GM19023 (cell line): ENCODE data around the gene BFAR.
A peak's percentile ranks its signal among the peaks of the same experiment; 100 is the strongest.
"Not testable (repeated sequence)": the region's sequence is repeated elsewhere in the genome, so short reads cannot be mapped to it uniquely, and the experiment has no call there.

ENCODE experiments used
- ATAC-seq: cut with Tn5 transposase; IDR thresholded peaks from one replicate; pipeline ENCODE4 v1.9.1; 2021; ENCODE audit warnings: mild to moderate bottlenecking, moderate library complexity; ENCODE audit not compliant: unreplicated experiment

Gene BFAR

GRCh38 chr16:14635395-14636165 lies 2.8 kb downstream of the BFAR start:
- ATAC-seq = no peak

DNA sequence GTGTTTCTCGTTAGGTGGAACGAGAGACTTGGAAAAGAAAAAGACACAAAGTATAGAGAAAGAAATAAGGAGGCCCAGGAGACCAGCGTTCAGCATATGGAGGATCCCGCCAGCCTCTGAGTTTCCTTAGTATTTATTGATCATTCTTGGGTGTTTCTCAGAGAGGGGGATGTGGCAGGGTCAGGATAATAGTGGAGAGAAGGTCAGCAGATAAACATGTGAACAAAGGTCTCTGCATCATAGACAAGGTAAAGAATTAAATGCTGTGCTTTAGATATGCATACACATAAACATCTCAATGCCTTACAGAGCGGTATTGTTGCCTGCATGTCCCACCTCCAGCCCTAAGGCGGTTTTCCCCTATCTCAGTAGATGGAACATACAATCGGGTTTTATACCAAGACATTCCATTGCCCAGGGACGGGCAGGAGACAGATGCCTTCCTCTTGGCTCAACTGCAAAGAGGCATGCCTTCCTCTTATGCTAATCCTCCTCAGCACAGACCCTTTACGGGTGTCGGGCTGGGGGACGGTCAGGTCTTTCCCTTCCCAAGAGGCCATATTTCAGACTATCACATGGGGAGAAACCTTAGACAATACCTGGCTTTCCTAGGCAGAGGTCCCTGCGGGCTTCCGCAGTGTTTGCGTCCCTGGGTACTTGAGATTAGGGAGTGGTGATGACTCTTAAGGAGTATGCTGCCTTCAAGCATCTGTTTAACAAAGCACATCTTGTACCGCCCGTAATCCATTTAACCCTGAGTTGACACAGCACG lies 3.6 kb downstream of the BFAR start:
- not testable (repeated sequence) for ATAC-seq

DNA sequence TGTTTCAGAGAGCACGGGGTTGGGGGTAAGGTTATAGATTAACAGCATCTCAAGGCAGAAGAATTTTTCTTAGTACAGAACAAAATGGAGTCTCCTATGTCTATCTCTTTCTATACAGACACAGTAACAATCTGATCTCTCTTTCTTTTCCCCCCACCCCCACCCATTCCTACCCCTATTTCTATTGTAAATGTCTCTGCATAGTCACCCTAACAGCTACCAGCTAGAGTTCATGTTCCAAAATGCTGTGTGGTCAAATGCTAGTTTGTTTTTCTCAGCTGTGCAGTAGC lies 4.1 kb downstream of the BFAR start:
- ATAC-seq = not testable (repeated sequence)

- ATAC-seq = no peak
Observed at GRCh38 chr16:14640538-14640937, 7.8 kb downstream of the BFAR start.

DNA sequence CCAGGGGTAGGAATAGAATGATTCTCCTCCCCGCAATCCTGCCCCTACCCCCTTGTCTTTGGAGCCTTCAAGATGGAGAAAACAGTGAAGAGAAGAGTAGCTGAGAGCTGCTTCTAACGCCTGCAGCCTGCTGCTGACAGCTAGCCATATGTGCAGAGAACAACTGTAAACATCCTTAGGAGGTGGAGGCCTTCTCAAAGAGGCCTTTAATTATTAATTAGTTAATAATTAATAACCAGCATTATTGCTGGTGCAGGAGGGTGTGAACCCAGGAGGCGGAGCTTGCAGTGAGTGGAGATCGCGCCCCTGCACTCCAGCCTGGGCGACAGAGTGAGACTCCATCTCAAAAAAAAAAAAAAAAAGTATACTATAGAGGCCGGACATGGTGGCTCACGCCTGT lies 8.5 kb downstream of the BFAR start:
- ATAC-seq = no peak

DNA sequence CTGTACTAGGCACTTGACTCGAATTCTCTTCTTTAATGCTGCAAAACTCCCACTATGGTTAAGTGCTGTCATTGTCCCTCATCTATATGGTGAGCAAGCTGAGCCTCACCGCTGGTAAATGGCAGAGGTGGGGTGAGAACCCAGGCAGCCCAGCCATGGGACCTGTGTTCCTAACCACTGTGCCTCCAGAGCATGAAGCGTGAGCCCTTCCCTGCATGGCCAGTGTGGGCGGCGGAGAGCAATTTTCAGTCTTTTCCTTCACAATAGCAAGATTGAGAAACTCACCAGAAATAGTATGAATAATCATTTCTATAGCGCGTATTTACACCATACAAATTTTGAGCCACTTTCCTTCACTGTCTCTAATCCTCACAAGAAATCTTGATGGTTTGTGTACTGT lies 9.2 kb downstream of the BFAR start:
- no peak for ATAC-seq

GRCh38 chr16:14649816-14650215 lies 17.1 kb downstream of the BFAR start:
- no peak for ATAC-seq

DNA sequence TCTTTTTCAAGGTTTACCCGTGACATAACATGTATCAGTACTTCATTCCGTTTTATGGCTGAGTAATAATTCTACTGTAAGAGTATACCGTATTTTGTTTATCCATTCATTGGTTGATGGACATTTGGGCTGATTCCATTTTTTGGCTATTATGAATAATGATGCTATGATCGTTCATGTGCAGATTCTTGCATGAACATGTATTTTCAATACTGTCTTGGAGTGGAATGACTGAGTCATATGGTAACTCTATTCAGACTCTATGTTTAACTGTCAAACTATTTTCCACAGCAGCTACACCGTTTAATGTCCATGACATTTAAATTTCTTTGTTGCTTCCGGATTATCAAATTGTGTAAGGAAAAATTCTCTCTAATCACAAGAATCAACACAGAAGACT lies 17.9 kb downstream of the BFAR start:
- no peak for ATAC-seq

DNA sequence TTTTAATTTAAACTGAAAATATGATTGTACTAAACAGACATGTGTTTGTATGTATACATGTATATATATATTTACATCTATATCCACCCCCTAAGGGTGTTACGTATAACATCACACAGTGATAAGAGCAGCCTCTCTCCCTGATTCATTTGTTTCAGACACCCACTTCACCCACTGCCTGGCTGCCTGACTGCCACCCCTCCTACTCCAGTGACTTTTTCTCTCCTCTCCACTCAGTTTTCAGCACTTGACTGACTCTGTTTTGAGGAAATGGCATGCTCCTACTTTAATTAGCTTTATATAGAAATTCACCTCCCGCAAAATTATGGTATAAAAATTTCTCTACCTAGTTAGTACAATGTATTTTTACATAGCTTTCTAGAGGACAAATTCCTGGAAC lies 20.0 kb downstream of the BFAR start:
- ATAC-seq = no peak

GRCh38 chr16:14658063-14658462 lies 25.3 kb downstream of the BFAR start:
- peak; percentile 84 for ATAC-seq

DNA sequence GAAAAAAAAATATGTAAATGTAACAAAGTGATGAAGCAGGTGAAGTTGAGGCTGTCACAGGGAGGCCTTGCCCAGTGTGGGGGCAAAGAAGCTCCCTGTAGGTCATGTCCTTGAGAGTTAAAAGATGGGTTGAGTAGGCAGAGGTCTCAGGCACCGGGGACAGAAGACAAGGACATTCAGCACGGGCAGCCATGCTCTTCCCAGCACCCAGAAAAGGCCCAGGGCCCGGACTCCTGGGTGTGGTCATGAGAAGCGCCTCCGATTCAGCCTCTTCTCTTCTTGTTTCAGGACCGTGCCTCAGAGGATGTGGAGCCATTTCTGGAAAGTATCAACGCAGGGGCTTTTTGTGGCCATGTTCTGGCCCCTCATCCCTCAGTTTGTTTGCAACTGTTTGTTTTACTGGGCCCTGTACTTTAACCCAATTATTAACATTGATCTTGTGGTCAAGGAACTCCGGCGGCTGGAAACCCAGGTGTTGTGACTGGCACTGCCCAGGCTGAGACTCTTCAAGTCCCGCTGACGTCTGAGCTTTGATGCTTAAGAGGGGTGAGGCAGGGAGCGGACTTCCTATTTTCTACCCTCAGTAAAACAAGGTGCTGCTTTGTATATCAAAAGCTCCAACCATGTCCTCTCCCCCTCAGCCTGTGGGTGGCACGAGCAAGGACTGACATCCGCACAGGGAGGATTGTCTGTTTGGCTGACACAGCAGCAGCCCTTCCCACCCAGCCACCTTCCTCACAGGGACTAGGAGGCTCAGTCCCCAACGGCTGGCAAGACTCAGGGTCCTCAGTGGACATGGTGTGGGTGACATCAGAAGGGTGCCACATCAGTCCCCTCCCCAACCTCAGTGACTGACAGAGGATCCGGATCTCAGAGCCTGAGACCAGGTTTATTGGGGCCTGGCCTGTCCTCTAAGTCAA lies 34.9 kb downstream of the BFAR start:
- ATAC-seq = no peak

DNA sequence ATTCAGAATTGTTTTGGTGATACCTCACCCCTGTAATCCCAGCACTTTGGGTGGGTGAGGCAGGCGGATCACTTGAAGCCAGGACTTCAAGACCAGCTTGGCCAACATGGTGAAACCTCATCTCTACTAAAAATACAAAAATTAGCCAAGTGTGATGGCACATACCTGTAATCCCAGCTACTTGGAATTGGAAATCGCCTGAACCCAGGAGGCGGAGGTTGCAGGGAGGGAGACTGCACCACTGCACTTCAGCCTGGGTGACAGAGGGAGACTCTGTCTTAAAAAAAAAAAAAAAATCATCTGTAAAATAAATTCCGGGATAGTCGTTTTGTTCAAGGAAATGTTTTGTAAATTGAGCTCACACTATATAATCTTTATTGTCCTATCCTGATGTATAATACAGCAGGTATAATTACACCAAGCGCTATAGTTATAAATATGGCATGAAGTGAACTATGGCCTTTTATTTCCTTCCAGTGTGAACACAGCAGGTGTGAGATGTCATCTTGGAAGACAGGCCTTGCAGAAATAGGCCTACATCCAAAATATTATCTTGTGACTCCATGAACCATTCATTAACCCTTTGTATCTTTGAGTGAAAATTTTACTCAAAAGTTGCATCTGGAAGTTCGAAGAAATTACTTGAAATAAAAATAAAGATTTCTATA lies 35.9 kb downstream of the BFAR start:
- ATAC-seq = no peak

GRCh38 chr16:14669776-14670175 lies 37.0 kb downstream of the BFAR start:
- ATAC-seq = no peak

- peak; percentile 70 for ATAC-seq
Observed at GRCh38 chr16:14672403-14672971, 39.7 kb downstream of the BFAR start.

GRCh38 chr16:14676633-14677032 lies 43.9 kb downstream of the BFAR start:
- ATAC-seq = no peak

DNA sequence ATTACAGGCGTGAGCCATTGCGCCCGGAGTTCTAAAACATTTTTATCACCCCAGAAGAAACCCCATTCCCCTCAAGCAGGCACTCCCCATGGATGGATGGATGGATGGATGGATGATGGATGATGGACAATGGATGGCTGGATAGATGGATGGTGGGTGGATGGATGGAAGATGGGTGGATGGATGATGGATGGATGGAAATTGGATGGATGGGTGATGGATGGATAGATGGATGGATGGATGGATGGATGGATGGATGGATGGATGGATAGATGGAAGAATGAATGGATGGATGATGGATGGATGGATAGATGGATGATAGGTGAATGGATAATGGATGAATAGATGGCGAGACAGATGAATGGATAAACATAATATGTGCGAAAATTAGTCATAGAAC lies 44.9 kb downstream of the BFAR start:
- no peak for ATAC-seq

DNA sequence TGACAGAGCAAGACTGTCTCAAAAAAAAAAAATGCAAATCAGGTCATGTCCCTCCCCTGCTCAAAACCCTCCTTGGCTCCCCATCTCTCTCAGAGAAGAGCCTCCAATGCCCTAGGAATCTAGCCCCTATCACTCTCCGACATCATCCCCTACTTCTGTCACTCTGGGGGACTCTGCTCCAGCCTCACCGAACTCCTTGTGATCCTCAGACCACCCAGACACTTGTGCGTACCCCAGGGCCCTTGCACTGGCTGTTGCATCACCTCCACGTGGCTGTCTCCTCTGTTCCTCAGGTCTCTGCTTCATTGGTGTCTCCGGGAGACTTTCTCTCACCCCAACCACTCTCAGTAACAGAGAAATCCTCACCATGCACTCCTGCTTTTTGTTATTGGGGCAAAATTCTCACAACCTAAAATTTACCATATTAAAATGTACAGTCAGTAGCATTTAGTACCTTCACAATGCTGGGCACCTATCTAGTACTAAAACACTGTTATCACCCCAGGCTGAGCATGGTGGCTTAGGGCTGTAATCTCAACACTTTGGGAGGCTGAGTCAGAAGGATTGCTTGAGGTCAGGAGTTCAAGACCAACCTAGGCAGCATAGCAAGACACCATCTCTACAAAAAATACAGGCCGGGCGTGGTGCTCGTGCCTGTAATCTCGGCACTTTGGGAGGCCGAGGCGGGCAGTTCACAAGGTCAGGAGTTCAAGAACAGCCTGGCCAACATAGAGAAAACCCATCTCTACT lies 46.2 kb downstream of the BFAR start:
- ATAC-seq = no peak

DNA sequence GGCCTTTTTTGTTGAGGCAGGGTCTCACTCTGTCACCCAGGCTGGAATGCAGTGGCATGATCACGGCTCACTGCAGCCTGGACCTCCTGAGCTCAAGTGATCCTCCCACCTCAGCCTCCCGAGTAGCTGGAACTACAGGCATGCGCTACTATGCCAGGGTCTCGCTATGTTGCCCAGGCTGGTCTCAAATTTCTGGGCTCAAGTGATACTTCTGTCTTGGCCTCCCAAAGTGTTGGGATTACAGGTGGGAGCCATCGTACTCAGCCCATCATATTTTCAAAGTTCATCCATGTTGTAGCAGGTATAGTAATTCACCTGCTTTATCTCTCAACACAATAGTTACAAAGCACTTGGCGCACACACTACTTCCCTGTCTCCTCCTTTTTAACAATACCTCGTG lies 47.6 kb downstream of the BFAR start:
- not testable (repeated sequence) for ATAC-seq

DNA sequence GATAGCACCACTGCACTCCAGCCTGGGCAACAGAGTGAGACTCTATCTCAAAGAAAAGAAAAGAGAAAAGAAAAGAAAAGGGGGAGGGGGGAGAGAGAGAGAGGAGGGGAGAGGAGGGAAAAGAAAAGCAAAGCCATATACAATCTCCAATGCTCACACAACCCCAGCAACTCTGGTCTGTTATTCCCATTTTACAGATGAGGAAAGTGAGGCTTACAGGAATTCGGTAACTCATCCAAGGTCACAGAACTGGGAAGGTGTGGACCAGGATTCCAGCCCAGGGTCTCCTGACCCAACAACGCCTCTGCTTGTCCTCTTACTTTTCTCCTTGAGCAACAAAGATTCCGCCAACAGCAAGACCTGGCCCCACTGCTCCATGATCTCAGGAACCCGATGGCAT lies 48.4 kb downstream of the BFAR start:
- ATAC-seq = no peak

- no peak for ATAC-seq
Observed at GRCh38 chr16:14682121-14682520, 49.4 kb downstream of the BFAR start.
